ENCODE data around the gene SLC16A5. TPM values are rescaled to one million over a fixed set of nuclear protein-coding genes. Genes with fewer than 3 reads are reported as not detected.
A peak's percentile ranks its signal among the peaks of the same experiment; 100 is the strongest.

SLC16A5 gene
- total RNA-seq, 1 experiment from 2014 or later: 17.1 TPM

DNA sequence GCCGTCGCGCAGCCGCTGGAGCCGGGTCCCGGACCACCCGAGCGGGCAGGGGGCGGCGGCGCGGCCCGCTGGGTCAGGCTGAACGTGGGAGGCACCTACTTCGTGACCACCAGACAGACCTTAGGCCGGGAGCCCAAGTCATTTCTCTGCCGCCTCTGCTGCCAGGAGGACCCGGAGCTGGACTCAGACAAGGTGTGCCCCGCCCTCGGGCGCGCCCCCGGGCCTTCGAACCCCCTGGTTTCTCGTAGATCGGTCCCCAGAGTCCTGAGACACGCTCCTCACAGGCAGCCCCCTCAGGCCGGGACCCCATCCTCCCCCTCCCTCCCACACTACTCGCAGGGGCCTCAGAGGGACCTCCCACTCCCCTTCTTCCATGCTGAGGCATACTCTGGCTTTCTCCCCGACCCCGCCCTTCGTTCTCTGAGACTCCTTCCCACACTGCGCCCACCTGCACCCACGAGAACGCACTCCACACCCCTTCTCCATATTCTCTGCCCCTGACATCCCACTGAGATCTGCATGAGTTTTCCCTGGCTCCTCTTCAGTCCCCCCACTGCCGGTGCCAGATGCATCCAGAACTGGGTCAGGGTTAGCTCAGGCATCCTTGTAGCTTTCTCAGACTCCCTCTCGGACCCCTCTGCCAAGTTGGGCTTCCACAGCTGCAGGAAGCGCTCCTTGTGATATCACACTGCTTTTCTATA, 40.2 kb upstream of the SLC16A5 start:
- H3K4me1 ChIP-seq (ENCODE audit: insufficient read depth, low read length): no peaks in the 10 kb centered on the region; the same call in 1 of the 2 replicates

More for the DNA sequence above, 40.2 kb upstream of the SLC16A5 start:
- TF ChIP-seq, protein P1, sequence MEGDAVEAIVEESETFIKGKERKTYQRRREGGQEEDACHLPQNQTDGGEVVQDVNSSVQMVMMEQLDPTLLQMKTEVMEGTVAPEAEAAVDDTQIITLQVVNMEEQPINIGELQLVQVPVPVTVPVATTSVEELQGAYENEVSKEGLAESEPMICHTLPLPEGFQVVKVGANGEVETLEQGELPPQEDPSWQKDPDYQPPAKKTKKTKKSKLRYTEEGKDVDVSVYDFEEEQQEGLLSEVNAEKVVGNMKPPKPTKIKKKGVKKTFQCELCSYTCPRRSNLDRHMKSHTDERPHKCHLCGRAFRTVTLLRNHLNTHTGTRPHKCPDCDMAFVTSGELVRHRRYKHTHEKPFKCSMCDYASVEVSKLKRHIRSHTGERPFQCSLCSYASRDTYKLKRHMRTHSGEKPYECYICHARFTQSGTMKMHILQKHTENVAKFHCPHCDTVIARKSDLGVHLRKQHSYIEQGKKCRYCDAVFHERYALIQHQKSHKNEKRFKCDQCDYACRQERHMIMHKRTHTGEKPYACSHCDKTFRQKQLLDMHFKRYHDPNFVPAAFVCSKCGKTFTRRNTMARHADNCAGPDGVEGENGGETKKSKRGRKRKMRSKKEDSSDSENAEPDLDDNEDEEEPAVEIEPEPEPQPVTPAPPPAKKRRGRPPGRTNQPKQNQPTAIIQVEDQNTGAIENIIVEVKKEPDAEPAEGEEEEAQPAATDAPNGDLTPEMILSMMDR (conservative IDR thresholded peaks at IDR 0.05): no peak
- Histone ChIP-seq H2BK5ac (ENCODE audit: insufficient read length, low read length) (no peak overlapping the region), H4K20me1 (ENCODE audit: control insufficient read depth, insufficient read depth, insufficient read length) (no peaks in the 10 kb centered on the region), H3K14ac (ENCODE audit: insufficient read depth, low read length) (peak overlapping the region; percentile 45), H2BK12ac (ENCODE audit: insufficient read length, low read depth, low read length) (no peak overlapping the region), H3K27me3 (ENCODE audit: insufficient read depth, low read length) (no peaks in the 10 kb centered on the region), H2AK5ac (ENCODE audit: insufficient read length, low read length) (no peak overlapping the region), H4K91ac (ENCODE audit: insufficient read length, low read depth, low read length) (no peak overlapping the region), H3K23ac (ENCODE audit: insufficient read length, low read depth, low read length) (no peak overlapping the region), H3K27ac (ENCODE audit: insufficient read length, low read depth, low read length) (no peak overlapping the region), H3T11ph (ENCODE audit: low read length) (no peak overlapping the region), H4K5ac (ENCODE audit: insufficient read length, low read depth, low read length) (no peak overlapping the region), H3K9me3 (ENCODE audit: control insufficient read depth, low read depth, low read length) (no peaks in the 10 kb centered on the region), H2AFZ (ENCODE audit: low read length) (no peak overlapping the region), H3K9ac (ENCODE audit: extremely low read depth, insufficient read length, low read length) (peak overlapping the region; percentile 62), H3K79me2 (ENCODE audit: insufficient read depth, low read length) (peaks cover 13% of the 10 kb centered on the region; the same call in 1 of the 2 replicates), H3K23me2 (ENCODE audit: insufficient read length, low read depth, low read length, poor library complexity, severe bottlenecking) (peaks cover 6% of the 10 kb centered on the region), H3K18ac (ENCODE audit: insufficient read length, low read depth, low read length) (no peak overlapping the region), H3K56ac (ENCODE audit: insufficient read length, low read depth, low read length) (no peak overlapping the region), H2BK20ac (ENCODE audit: low read depth, low read length, poor library complexity, severe bottlenecking) (no peak overlapping the region), H4K8ac (replicated peaks; ENCODE audit: insufficient read length, low read depth, low read length) (no peak overlapping the region), H3K4ac (ENCODE audit: low read depth, low read length) (no peak overlapping the region), H2BK120ac (ENCODE audit: low read depth, low read length, poor library complexity, severe bottlenecking) (no peak overlapping the region), H3K79me1 (ENCODE audit: insufficient read depth, low read depth, low read length, poor library complexity, severe bottlenecking) (peaks cover 5% of the 10 kb centered on the region), H3K4me2 (ENCODE audit: insufficient read depth, insufficient read length, low read length) (peak overlapping the region; percentile 96), H2BK15ac (ENCODE audit: low read depth, low read length) (no peak overlapping the region)
- no peaks in the 10 kb centered on the region for H3K27me3 Mint-ChIP-seq (ENCODE audit: low read depth)
- peaks cover 36 to 44% of the 10 kb centered on the region in 2 experiments for H3K4me1 Mint-ChIP-seq
- DNase-seq: no peak
- H3K4me3 Mint-ChIP-seq: peak overlapping the region; percentile 97 to 100
- peaks cover 0 to 2% of the 10 kb centered on the region in 2 experiments; a peak in 1 of 5 replicates for H3K9me3 Mint-ChIP-seq
- H3K36me3 Mint-ChIP-seq (ENCODE audit: insufficient read depth in 1 of 3, low read depth in 3 of 3): peaks cover 15 to 45% (median 27%) of the 10 kb centered on the region in 3 experiments; a peak in 6 of 7 replicates
- no CpG with 5 or more reads among the region's 38 CpGs for whole genome bisulfite sequencing (ENCODE audit: extremely low coverage, insufficient read length, low lambda C conversion rate)
- peak overlapping the region; percentile 42 to 95 (median 91); a peak in 5 of 7 replicates for H3K27ac Mint-ChIP-seq
